ENCODE results near the gene RASSF5. TPM values are rescaled to one million over a fixed set of nuclear protein-coding genes. Genes with fewer than 3 reads are reported as not detected.
"Not testable (repeated sequence)": the region's sequence is repeated elsewhere in the genome, so short reads cannot be mapped to it uniquely, and the experiment has no call there.

RASSF5 gene
- total RNA-seq, 1 donor from 2014 or later, result 5.3 TPM

GRCh38 chr1:206575894-206576737 is 68.8 kb downstream of the RASSF5 start:
- DNase-seq (ENCODE audit: missing footprints) (no peak), ATAC-seq (no peak)
- intact Hi-C loops (cut with DNase I), result no loop called here

GRCh38 chr1:206577626-206578025 is 70.3 kb downstream of the RASSF5 start:
- intact Hi-C loops (cut with DNase I), result no loop called here
- no peak for ATAC-seq
- DNase-seq (ENCODE audit: missing footprints), result no peak

- DNase-seq (ENCODE audit: missing footprints) (no peak), ATAC-seq (no peak)
- intact Hi-C loops (cut with DNase I), result no loop called here
Observed at GRCh38 chr1:206578068-206578977, 71.0 kb downstream of the RASSF5 start.

GRCh38 chr1:206578978-206579374 is 71.6 kb downstream of the RASSF5 start:
- ATAC-seq (no peak), DNase-seq (ENCODE audit: missing footprints) (no peak)
- intact Hi-C loops (cut with DNase I), result no loop called here

- intact Hi-C loops (cut with DNase I), result no loop called here
- DNase-seq (ENCODE audit: missing footprints), result peak; percentile 94
- ATAC-seq, result peak; percentile 60
Observed at GRCh38 chr1:206579747-206580437, 72.6 kb downstream of the RASSF5 start.

- intact Hi-C loops (cut with DNase I), result no loop called here
Observed at GRCh38 chr1:206580438-206581113, 73.2 kb downstream of the RASSF5 start.

GRCh38 chr1:206581114-206581497 is 73.8 kb downstream of the RASSF5 start:
- DNase-seq (ENCODE audit: missing footprints); ATAC-seq; intact Hi-C loops (cut with DNase I): not testable (repeated sequence)

More at GRCh38 chr1:206580438-206581113, 73.2 kb downstream of the RASSF5 start:
- DNase-seq (ENCODE audit: missing footprints) (no peak), ATAC-seq (no peak)

GRCh38 chr1:206581571-206581981 is 74.2 kb downstream of the RASSF5 start:
- intact Hi-C loops (cut with DNase I), result no loop called here
- no peak for ATAC-seq
- DNase-seq (ENCODE audit: missing footprints), result no peak

GRCh38 chr1:206582537-206582936 is 75.2 kb downstream of the RASSF5 start:
- DNase-seq (ENCODE audit: missing footprints) (no peak), ATAC-seq (no peak)
- intact Hi-C loops (cut with DNase I), result no loop called here

- ATAC-seq (no peak), DNase-seq (ENCODE audit: missing footprints) (no peak)
- intact Hi-C loops (cut with DNase I), result loop anchor here (1.0 kb wide), 2 partner anchors 39 to 93 kb away; no protein-coding TSS in a partner anchor
Observed at GRCh38 chr1:206582971-206583706, 75.8 kb downstream of the RASSF5 start.

GRCh38 chr1:206583707-206584648 is 76.6 kb downstream of the RASSF5 start:
- intact Hi-C loops (cut with DNase I), result loop anchor here (1.0 kb wide), 2 partner anchors 40 to 94 kb away; no protein-coding TSS in a partner anchor
- DNase-seq (ENCODE audit: missing footprints) (peak; percentile 79), ATAC-seq (peak; percentile 54)

- intact Hi-C loops (cut with DNase I), result no loop called here
Observed at GRCh38 chr1:206584683-206585082, 77.4 kb downstream of the RASSF5 start.

GRCh38 chr1:206586501-206587445 is 79.4 kb downstream of the RASSF5 start:
- ATAC-seq (no peak), DNase-seq (ENCODE audit: missing footprints) (no peak)
- intact Hi-C loops (cut with DNase I), result no loop called here

More at GRCh38 chr1:206584683-206585082, 77.4 kb downstream of the RASSF5 start:
- ATAC-seq (no peak), DNase-seq (ENCODE audit: missing footprints) (no peak)

- DNase-seq (ENCODE audit: missing footprints) (no peak), ATAC-seq (no peak)
- intact Hi-C loops (cut with DNase I), result no loop called here
Observed at GRCh38 chr1:206587904-206588303, 80.6 kb downstream of the RASSF5 start.

- no peak for ATAC-seq
- intact Hi-C loops (cut with DNase I), result no loop called here
- DNase-seq (ENCODE audit: missing footprints), result no peak
Observed at GRCh38 chr1:206588492-206588891, 81.2 kb downstream of the RASSF5 start.

- intact Hi-C loops (cut with DNase I), result no loop called here
- no peak for DNase-seq (ENCODE audit: missing footprints)
- ATAC-seq, result peak; percentile 86
Observed at GRCh38 chr1:206589206-206589605, 81.9 kb downstream of the RASSF5 start.

Data from Right ventricle myocardium inferior (tissue), 1 donor.